Measurements from ENCODE around the gene TRNAU1AP.
"Not testable (repeated sequence)": the region's sequence is repeated elsewhere in the genome, so short reads cannot be mapped to it uniquely, and the experiment has no call there.

GRCh38 chr1:28594686-28595411 is 42.0 kb downstream of the TRNAU1AP start:
- not testable (repeated sequence) for TF ChIP-seq CTCF (IDR thresholded peaks at IDR 0.05; ENCODE audit: poor library complexity); EZH2 (IDR thresholded peaks at IDR 0.05; ENCODE audit: borderline replicate concordance); EZH2phosphoT487 (IDR thresholded peaks at IDR 0.05; ENCODE audit: low read depth, severe bottlenecking, unreplicated experiment)

Measured in hepatocyte (in vitro differentiated cells).